Mesendoderm (in vitro differentiated cells): Measurements from ENCODE around the gene ISM1.

Experiments
- DNase-seq: peaks from one replicate; pipeline ENCODE4 v3.0.0; 2013
- H2AK5ac ChIP-seq: 2 replicates; pipeline ENCODE4 v1.6.1; 2013; ENCODE audit warnings: low read length, inconsistent platforms
- H2BK120ac ChIP-seq: 2 replicates; pipeline ENCODE4 v1.6.1; 2013; ENCODE audit warnings: low read depth, mild to moderate bottlenecking, low read length, moderate library complexity, mixed read lengths
- H2BK15ac ChIP-seq: replicated peaks from 2 replicates; pipeline ENCODE4 v1.6.1; 2013; ENCODE audit warnings: low read depth, mild to moderate bottlenecking, moderate library complexity
- H2BK5ac ChIP-seq: 2 replicates; pipeline ENCODE4 v1.6.1; 2013; ENCODE audit warnings: low read length, inconsistent platforms
- H3K18ac ChIP-seq: 2 replicates; pipeline ENCODE4 v1.6.1; 2013; ENCODE audit warnings: mild to moderate bottlenecking, low read length, mixed read lengths
- H3K23ac ChIP-seq: one replicate; pipeline ENCODE4 v1.6.1; 2013; ENCODE audit warnings: low read length
- H3K27ac ChIP-seq: 2 replicates; pipeline ENCODE4 v1.5.1; 2013; ENCODE audit warnings: low read depth, mild to moderate bottlenecking, inconsistent platforms, low read length, moderate library complexity
- H3K27me3 ChIP-seq: 2 replicates; pipeline ENCODE4 v1.6.1; 2013; ENCODE audit warnings: low read length, control low read depth, mild to moderate bottlenecking, inconsistent platforms; ENCODE audit not compliant: insufficient read depth, poor library complexity
- H3K36me3 ChIP-seq: 2 replicates; pipeline ENCODE4 v1.6.1; 2013; ENCODE audit warnings: low read length, inconsistent platforms; ENCODE audit not compliant: control insufficient read depth, insufficient read depth
- H3K4ac ChIP-seq: one replicate; pipeline ENCODE4 v1.6.1; 2013; ENCODE audit warnings: low read depth, mild to moderate bottlenecking, low read length, moderate library complexity
- H3K4me1 ChIP-seq: 2 replicates; pipeline ENCODE4 v1.6.1; 2013; ENCODE audit warnings: low read depth, low read length, inconsistent platforms; ENCODE audit not compliant: control insufficient read depth
- H3K4me2 ChIP-seq: 2 replicates; pipeline ENCODE4 v1.6.1; 2013; ENCODE audit warnings: low read length
- H3K4me3 ChIP-seq: 2 replicates; pipeline ENCODE4 v1.5.1; 2013; ENCODE audit warnings: mild to moderate bottlenecking, low read length
- H3K56ac ChIP-seq: one replicate; pipeline ENCODE4 v1.6.1; 2013; ENCODE audit warnings: low read length
- H3K79me1 ChIP-seq: 2 replicates; pipeline ENCODE4 v1.6.1; 2013; ENCODE audit warnings: low read length, inconsistent platforms
- H3K79me2 ChIP-seq: 2 replicates; pipeline ENCODE4 v1.6.1; 2013; ENCODE audit warnings: mild to moderate bottlenecking, low read length; ENCODE audit not compliant: control insufficient read depth, insufficient read depth
- H3K9ac ChIP-seq: 2 replicates; pipeline ENCODE4 v1.6.1; 2013; ENCODE audit warnings: low read length, inconsistent platforms
- H4K5ac ChIP-seq: one replicate; pipeline ENCODE4 v1.6.1; 2013; ENCODE audit warnings: low read length
- H4K8ac ChIP-seq: one replicate; pipeline ENCODE4 v1.6.1; 2013; ENCODE audit warnings: low read depth, mild to moderate bottlenecking, control low read depth, low read length, moderate library complexity
- WGBS: extraction: QIAGEN DNeasy Blood & Tissue Kit; methylation state at CpG from one replicate; pipeline ENCODE4 v1.1.7; 2013; ENCODE audit warnings: low lambda C conversion rate, missing lambda C conversion rate; ENCODE audit not compliant: insufficient coverage; ENCODE audit errors: extremely low coverage; 5-methylcytosine and 5-hydroxymethylcytosine counted together

The ISM1 gene

GRCh38 chr20:13205425-13205824 is 15.6 kb upstream of the ISM1 start:
- Histone ChIP-seq H3K23ac (no peak overlapping the region), H3K79me1 (no peaks in the 10 kb centered on the region), H4K5ac (no peak overlapping the region), H3K4ac (no peak overlapping the region), H3K18ac (no peak overlapping the region), H3K4me1 (peaks cover 2% of the 10 kb centered on the region), H3K56ac (no peak overlapping the region), H3K4me3 (no peak overlapping the region), H2BK15ac (no peak overlapping the region), H3K27me3 (no peaks in the 10 kb centered on the region), H2AK5ac (no peak overlapping the region), H3K27ac (no peak overlapping the region), H3K79me2 (no peaks in the 10 kb centered on the region), H3K9ac (no peak overlapping the region), H3K36me3 (no peaks in the 10 kb centered on the region), H2BK5ac (no peak overlapping the region), H3K4me2 (no peak overlapping the region), H4K8ac (no peak overlapping the region), H2BK120ac (no peak overlapping the region)
- WGBS, result no CpG with 5 or more reads among the region's 4 CpGs
- no peak for DNase-seq

DNA sequence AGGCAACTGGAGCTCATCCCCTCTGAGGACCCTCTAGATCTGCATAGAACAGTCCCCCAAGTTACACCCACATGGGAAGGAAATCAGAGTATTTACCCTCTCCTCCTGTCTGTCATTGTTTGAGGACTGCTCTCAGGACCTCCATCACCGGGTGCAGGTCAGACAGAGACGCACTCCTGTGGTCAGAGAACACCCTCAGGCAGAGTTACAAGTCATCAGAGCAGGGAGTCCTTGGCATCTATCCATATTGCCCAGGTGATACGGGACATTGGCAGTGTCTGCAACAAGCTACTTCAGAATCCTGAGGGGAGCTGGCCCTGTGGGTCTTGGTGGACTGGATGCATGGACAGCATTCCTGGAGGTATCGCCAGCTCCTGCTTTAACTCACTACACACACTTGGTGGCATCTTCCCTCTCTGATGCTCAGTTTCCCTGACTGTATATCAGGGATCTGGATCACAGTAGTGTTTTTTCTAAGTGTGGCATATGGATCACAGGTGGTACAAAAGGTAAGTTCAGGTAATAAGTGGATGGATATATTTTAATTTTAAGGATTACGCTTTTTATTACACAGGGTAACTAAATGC is 15.1 kb upstream of the ISM1 start:
- H3K56ac ChIP-seq, result no peak overlapping the region
- H3K4me3 ChIP-seq, result no peak overlapping the region
- H4K8ac ChIP-seq, result no peak overlapping the region
- H3K4me1 ChIP-seq, result peaks cover 1% of the 10 kb centered on the region
- no peaks in the 10 kb centered on the region for H3K79me1 ChIP-seq
- no CpG with 5 or more reads among the region's 5 CpGs for whole genome bisulfite sequencing
- H3K4me2 ChIP-seq, result no peak overlapping the region
- H2BK120ac ChIP-seq, result no peak overlapping the region
- H3K9ac ChIP-seq, result no peak overlapping the region
- H3K23ac ChIP-seq, result no peak overlapping the region
- no peak overlapping the region for H3K18ac ChIP-seq
- no peak overlapping the region for H2AK5ac ChIP-seq
- no peaks in the 10 kb centered on the region for H3K27me3 ChIP-seq
- H2BK5ac ChIP-seq, result no peak overlapping the region
- H4K5ac ChIP-seq, result no peak overlapping the region
- no peak overlapping the region for H2BK15ac ChIP-seq
- H3K4ac ChIP-seq, result no peak overlapping the region
- no peaks in the 10 kb centered on the region for H3K36me3 ChIP-seq
- no peaks in the 10 kb centered on the region for H3K79me2 ChIP-seq
- H3K27ac ChIP-seq, result no peak overlapping the region
- DNase-seq, result no peak

DNA sequence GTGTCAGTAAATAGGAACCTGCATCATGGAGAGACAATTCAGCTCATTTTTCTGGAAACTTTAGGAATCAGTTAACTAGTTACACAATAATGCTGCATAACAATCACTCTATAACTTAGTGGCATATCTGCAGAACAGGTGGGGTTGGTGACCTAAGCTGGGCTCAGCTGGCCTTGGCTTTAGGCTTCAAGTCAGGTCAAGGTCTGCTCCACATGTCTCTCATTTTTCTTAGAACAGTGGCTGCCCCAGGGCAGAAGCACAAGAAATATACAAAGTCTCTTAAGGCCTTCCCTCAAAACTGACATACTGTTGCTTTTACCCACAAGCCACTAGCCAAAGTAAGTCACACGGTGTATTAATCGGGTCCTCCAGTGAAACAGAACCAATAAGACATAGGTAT is 14.1 kb upstream of the ISM1 start:
- DNase-seq, result no peak

DNA sequence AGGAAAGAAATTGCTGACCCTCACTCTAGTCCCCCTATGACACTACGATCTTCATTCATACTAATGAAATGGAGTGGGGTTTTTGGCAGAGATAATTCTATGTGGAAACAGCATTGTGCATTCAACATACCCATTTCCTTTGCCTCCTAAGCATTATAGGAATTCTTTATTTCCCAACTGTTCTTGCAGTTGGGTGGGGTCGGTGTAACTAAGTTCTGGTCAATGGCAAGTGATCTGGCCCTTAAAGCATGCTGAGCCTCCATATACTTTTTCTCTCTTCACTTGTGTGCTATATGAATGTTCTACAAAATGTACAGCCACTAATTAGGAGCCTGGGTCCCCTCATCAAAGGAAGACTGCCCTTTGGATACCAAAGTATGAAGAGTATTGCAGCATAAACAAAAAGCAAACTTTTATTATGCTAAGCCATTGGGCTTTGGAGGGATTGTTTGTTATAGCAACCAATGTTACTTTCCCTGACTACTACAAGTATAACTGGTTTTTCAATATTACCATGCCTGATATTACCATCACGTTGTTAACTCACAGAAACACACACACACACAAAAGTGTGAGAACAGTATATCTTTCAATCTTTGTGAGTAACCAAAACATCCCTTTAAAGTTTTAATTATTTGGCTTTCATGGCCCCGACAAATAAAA is 9.0 kb upstream of the ISM1 start:
- Histone ChIP-seq H3K4me1 (no peaks in the 10 kb centered on the region), H3K23ac (no peak overlapping the region), H3K18ac (no peak overlapping the region), H3K36me3 (no peaks in the 10 kb centered on the region), H3K27me3 (peaks cover 2% of the 10 kb centered on the region), H2BK15ac (no peak overlapping the region), H3K4me2 (no peak overlapping the region), H4K8ac (no peak overlapping the region), H3K79me2 (no peaks in the 10 kb centered on the region), H3K27ac (no peak overlapping the region), H3K79me1 (no peaks in the 10 kb centered on the region), H3K4me3 (no peak overlapping the region), H2BK5ac (no peak overlapping the region), H3K9ac (no peak overlapping the region), H2BK120ac (no peak overlapping the region), H3K4ac (no peak overlapping the region), H2AK5ac (no peak overlapping the region), H3K56ac (no peak overlapping the region), H4K5ac (no peak overlapping the region)
- WGBS, result 100% methylated on average over 1 of the region's 4 CpGs
- no peak for DNase-seq

More for the DNA sequence above, 14.1 kb upstream of the ISM1 start:
- H3K9ac ChIP-seq, result no peak overlapping the region
- H2BK15ac ChIP-seq, result no peak overlapping the region
- no peaks in the 10 kb centered on the region for H3K79me2 ChIP-seq
- H3K23ac ChIP-seq, result no peak overlapping the region
- H2BK120ac ChIP-seq, result no peak overlapping the region
- no peak overlapping the region for H3K4me2 ChIP-seq
- no peaks in the 10 kb centered on the region for H3K36me3 ChIP-seq
- H3K27me3 ChIP-seq, result no peaks in the 10 kb centered on the region
- WGBS, result no CpG with 5 or more reads among the region's 2 CpGs
- H3K4ac ChIP-seq, result no peak overlapping the region
- no peak overlapping the region for H3K4me3 ChIP-seq
- H4K8ac ChIP-seq, result no peak overlapping the region
- H2AK5ac ChIP-seq, result no peak overlapping the region
- no peak overlapping the region for H4K5ac ChIP-seq
- no peaks in the 10 kb centered on the region for H3K4me1 ChIP-seq
- H3K56ac ChIP-seq, result no peak overlapping the region
- no peak overlapping the region for H2BK5ac ChIP-seq
- no peak overlapping the region for H3K18ac ChIP-seq
- H3K27ac ChIP-seq, result no peak overlapping the region
- H3K79me1 ChIP-seq, result no peaks in the 10 kb centered on the region

DNA sequence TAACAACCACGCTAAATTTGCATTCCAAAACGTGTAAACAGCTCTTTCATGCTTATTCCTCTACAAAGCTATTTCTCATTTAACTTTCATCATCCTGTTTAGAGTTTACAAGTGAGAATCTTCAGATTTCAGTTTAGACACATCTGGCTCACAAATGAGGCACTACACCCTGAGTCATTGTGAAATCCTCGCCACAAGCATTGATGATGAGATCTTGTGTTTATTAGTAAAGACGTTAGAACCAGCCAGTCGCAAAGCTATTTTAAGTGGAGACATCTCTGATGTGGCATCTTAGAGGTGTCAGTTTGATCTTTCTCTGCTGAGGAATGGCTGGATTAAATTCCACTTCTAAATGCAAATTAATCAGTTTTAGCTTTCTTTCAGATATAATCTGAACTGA is 8.3 kb upstream of the ISM1 start:
- H4K8ac ChIP-seq, result no peak overlapping the region
- peaks cover 2% of the 10 kb centered on the region for H3K27me3 ChIP-seq
- 100% methylated on average over 2 of the region's 5 CpGs for WGBS
- no peak overlapping the region for H2BK120ac ChIP-seq
- no peaks in the 10 kb centered on the region for H3K4me1 ChIP-seq
- H3K36me3 ChIP-seq, result no peaks in the 10 kb centered on the region
- no peak overlapping the region for H3K9ac ChIP-seq
- no peak overlapping the region for H2BK15ac ChIP-seq
- H3K79me1 ChIP-seq, result no peaks in the 10 kb centered on the region
- no peak overlapping the region for H3K4me3 ChIP-seq
- H3K4ac ChIP-seq, result no peak overlapping the region
- H3K18ac ChIP-seq, result no peak overlapping the region
- no peak overlapping the region for H2BK5ac ChIP-seq
- no peak for DNase-seq
- H3K56ac ChIP-seq, result no peak overlapping the region
- no peaks in the 10 kb centered on the region for H3K79me2 ChIP-seq
- H2AK5ac ChIP-seq, result no peak overlapping the region
- no peak overlapping the region for H3K27ac ChIP-seq
- no peak overlapping the region for H3K4me2 ChIP-seq
- no peak overlapping the region for H4K5ac ChIP-seq
- no peak overlapping the region for H3K23ac ChIP-seq

- no peaks in the 10 kb centered on the region for H3K4me1 ChIP-seq
- no peak overlapping the region for H2BK15ac ChIP-seq
- peaks cover 4% of the 10 kb centered on the region for H3K27me3 ChIP-seq
- H3K4ac ChIP-seq, result no peak overlapping the region
- DNase-seq, result no peak
- no peak overlapping the region for H3K23ac ChIP-seq
- no peak overlapping the region for H3K56ac ChIP-seq
- WGBS, result no CpG with 5 or more reads among the region's 1 CpG
- no peak overlapping the region for H3K27ac ChIP-seq
- no peak overlapping the region for H3K4me3 ChIP-seq
- H2AK5ac ChIP-seq, result no peak overlapping the region
- H2BK5ac ChIP-seq, result no peak overlapping the region
- H3K9ac ChIP-seq, result no peak overlapping the region
- H3K79me1 ChIP-seq, result no peaks in the 10 kb centered on the region
- H3K36me3 ChIP-seq, result no peaks in the 10 kb centered on the region
- H3K79me2 ChIP-seq, result no peaks in the 10 kb centered on the region
- H4K5ac ChIP-seq, result no peak overlapping the region
- H2BK120ac ChIP-seq, result no peak overlapping the region
- no peak overlapping the region for H3K4me2 ChIP-seq
- H4K8ac ChIP-seq, result no peak overlapping the region
- H3K18ac ChIP-seq, result no peak overlapping the region
Measured at GRCh38 chr20:13213335-13213734, 7.7 kb upstream of the ISM1 start.
